Neural cell (in vitro differentiated cells): ENCODE measurements around the gene BTBD19. TPM values are rescaled to one million over a fixed set of nuclear protein-coding genes. Genes with fewer than 3 reads are reported as not detected.

Experiments used
- H2AFZ ChIP-seq: fragments of 200-600, 300-800 bp; sonication (generic), shearing (Covaris generic); 2 replicates; pipeline ENCODE4 v1.6.0; 2014; ENCODE audit warnings: low read depth, mild to moderate bottlenecking, antibody characterized with exemption, low read length, moderate library complexity
- H3F3A ChIP-seq: fragments of 200-600 bp; shearing (Covaris generic); 2 replicates; pipeline ENCODE4 v1.6.1; 2016; ENCODE audit warnings: mild to moderate bottlenecking, moderate library complexity, mixed read lengths, antibody characterized with exemption, low read length; ENCODE audit not compliant: insufficient read depth, poor library complexity, severe bottlenecking
- H3K27ac ChIP-seq: fragments of 200-600, 300-800 bp; sonication (generic), shearing (Covaris generic); 2 replicates; pipeline ENCODE4 v1.5.1; 2014; ENCODE audit warnings: mild to moderate bottlenecking, low read length, moderate library complexity
- H3K27me3 ChIP-seq: fragments of 300-800, 200-600 bp; sonication (generic), shearing (Covaris generic); 2 replicates; pipeline ENCODE4 v1.6.0; 2014; ENCODE audit warnings: mild to moderate bottlenecking, low read depth, low read length, moderate library complexity; ENCODE audit not compliant: insufficient read depth
- H3K36me3 ChIP-seq: fragments of 300-800, 200-600 bp; sonication (generic), shearing (Covaris generic); 2 replicates; pipeline ENCODE4 v1.5.1; 2014; ENCODE audit warnings: mild to moderate bottlenecking, antibody characterized with exemption, low read length, moderate library complexity; ENCODE audit not compliant: insufficient read depth
- H3K4me2 ChIP-seq: fragments of 300-800, 200-600 bp; sonication (generic), shearing (Covaris generic); 2 replicates; pipeline ENCODE4 v1.6.0; 2014; ENCODE audit warnings: mild to moderate bottlenecking, low read length
- H3K4me3 ChIP-seq: fragments of 300-800, 200-600 bp; sonication (generic), shearing (Covaris generic); 2 replicates; pipeline ENCODE4 v1.5.1; 2014; ENCODE audit warnings: mild to moderate bottlenecking, low read length, moderate library complexity
- H3K79me2 ChIP-seq: fragments of 200-600 bp; shearing (Covaris generic); replicated peaks from 2 replicates; pipeline ENCODE4 v1.6.0; 2014; ENCODE audit warnings: mild to moderate bottlenecking, low read length, moderate library complexity; ENCODE audit not compliant: insufficient read depth
- H3K9ac ChIP-seq: fragments of 300-800, 200-600 bp; sonication (generic), shearing (Covaris generic); 2 replicates; pipeline ENCODE4 v1.6.1; 2016; ENCODE audit warnings: mild to moderate bottlenecking, low read length, mixed read lengths
- H3K9me2 ChIP-seq: fragments of 200-600 bp; shearing (Covaris generic); 2 replicates; pipeline ENCODE4 v1.6.1; 2016; ENCODE audit warnings: mild to moderate bottlenecking, low read length, mixed read lengths; ENCODE audit not compliant: insufficient read depth
- H3K9me3 ChIP-seq: fragments of 200-600, 300-800 bp; sonication (generic), shearing (Covaris generic); 2 replicates; pipeline ENCODE4 v1.6.1; 2016; ENCODE audit warnings: mild to moderate bottlenecking, mixed run types, low read length, moderate library complexity, mixed read lengths
- H4K20me1 ChIP-seq: fragments of 200-600 bp; shearing (Covaris generic); 2 replicates; pipeline ENCODE4 v1.6.1; 2016; ENCODE audit warnings: mild to moderate bottlenecking, mixed run types; ENCODE audit not compliant: insufficient read depth
- CTCF ChIP-seq: fragments of 450-650 bp; IDR thresholded peaks from 2 replicates; pipeline ENCODE4 v1.5.1; 2014; ENCODE audit warnings: antibody characterized with exemption, mild to moderate bottlenecking, moderate library complexity; ENCODE audit not compliant: poor library complexity, severe bottlenecking
- EP300 ChIP-seq: fragments of 450-650 bp; conservative IDR thresholded peaks from 2 replicates; pipeline ENCODE4 v1.6.1; 2014; ENCODE audit warnings: antibody characterized with exemption, mild to moderate bottlenecking, moderate library complexity; ENCODE audit not compliant: poor library complexity, severe bottlenecking
- EZH2 ChIP-seq: fragments of 200-600, 300-800 bp; shearing (Covaris generic), sonication (generic); IDR thresholded peaks from 2 replicates; pipeline ENCODE4 v1.6.1; 2014; ENCODE audit warnings: antibody characterized with exemption, low read length, borderline replicate concordance, mild to moderate bottlenecking; ENCODE audit not compliant: insufficient read depth, poor library complexity, severe bottlenecking
- MXI1 ChIP-seq: fragments of 450-650 bp; conservative IDR thresholded peaks from 2 replicates; pipeline ENCODE4 v1.6.1; 2014; ENCODE audit warnings: antibody characterized with exemption, mild to moderate bottlenecking; ENCODE audit not compliant: poor library complexity, severe bottlenecking
- POLR2AphosphoS5 ChIP-seq: IDR thresholded peaks from 2 replicates; pipeline ENCODE4 v1.6.1; 2012
- RAD21 ChIP-seq: fragments of 450-650 bp; conservative IDR thresholded peaks from 2 replicates; pipeline ENCODE4 v1.6.1; 2014; ENCODE audit warnings: antibody characterized with exemption, mild to moderate bottlenecking, moderate library complexity
- REST ChIP-seq: IDR thresholded peaks from 2 replicates; pipeline ENCODE4 v1.6.1; 2012; ENCODE audit warnings: borderline replicate concordance
- SMC3 ChIP-seq: fragments of 450-650 bp; conservative IDR thresholded peaks from 2 replicates; pipeline ENCODE4 v1.6.1; 2014; ENCODE audit warnings: antibody characterized with exemption, mild to moderate bottlenecking, moderate library complexity; ENCODE audit not compliant: poor library complexity
- TAF1 ChIP-seq: IDR thresholded peaks from 2 replicates; pipeline ENCODE4 v1.6.1; 2012; ENCODE audit warnings: low read depth
- polyA plus RNA-seq: library from polyadenylated mRNA; depleted of rRNA; stranded (reverse); fragments of >200 nt; gene quantifications from 2 replicates; pipeline ENCODE4 v1.2.3, GENCODE V29; 2014

Gene BTBD19
- polyA plus RNA-seq, 1 donor from 2014 or later: not detected

GRCh38 chr1:44806704-44807363 lies 1.5 kb upstream of the BTBD19 start, which contains the start of gene DYNLT4:
TSS of gene DYNLT4 (minus strand) at chr1:44807351. CDS start at chr1:44806668, 683 bp downstream.
- Histone ChIP-seq H3K9ac (no peak within 1 kb of the TSS), H3K79me2 (no peaks in the 10 kb centered on the region), H3K9me2 (no peaks in the 10 kb centered on the region), H2AFZ (no peak within 1 kb of the TSS), H3K9me3 (no peaks in the 10 kb centered on the region), H3K4me2 (no peak within 1 kb of the TSS), H3K4me3 (no peak within 1 kb of the TSS), H3K36me3 (no peaks in the 10 kb centered on the region), H3F3A (no peaks in the 10 kb centered on the region), H4K20me1 (no peaks in the 10 kb centered on the region), H3K27me3 (no peaks in the 10 kb centered on the region), H3K27ac (no peak within 1 kb of the TSS)
- TF ChIP-seq SMC3 (no peak), TAF1 (no peak), RAD21 (no peak), EZH2 (no peak), MXI1 (no peak), CTCF (no peak), POLR2AphosphoS5 (no peak), REST (no peak), EP300 (no peak)

- H3K4me3 ChIP-seq: no peak overlapping the region
- no peak overlapping the region for H3K4me2 ChIP-seq
- no peak overlapping the region for H3K27ac ChIP-seq
- H3K9ac ChIP-seq: no peak overlapping the region
- TF ChIP-seq CTCF (no peak), RAD21 (no peak), POLR2AphosphoS5 (no peak), REST (no peak), EP300 (no peak), EZH2 (no peak), TAF1 (no peak), MXI1 (no peak), SMC3 (no peak)
- H3K9me3 ChIP-seq: no peaks in the 10 kb centered on the region
- no peaks in the 10 kb centered on the region for H3K27me3 ChIP-seq
- no peaks in the 10 kb centered on the region for H4K20me1 ChIP-seq
- H2AFZ ChIP-seq: no peak overlapping the region
- H3F3A ChIP-seq: no peaks in the 10 kb centered on the region
- H3K9me2 ChIP-seq: no peaks in the 10 kb centered on the region
- no peaks in the 10 kb centered on the region for H3K36me3 ChIP-seq
- H3K79me2 ChIP-seq: no peaks in the 10 kb centered on the region
Measured at GRCh38 chr1:44807364-44808062, 810 bp upstream of the BTBD19 start.
